HT1080 (cell line): ENCODE data around the gene GABRR3. TPM values are rescaled to one million over a fixed set of nuclear protein-coding genes. Genes with fewer than 3 reads are reported as not detected.

Source experiments
- DNase-seq: peaks from one replicate; pipeline ENCODE4 v3.0.0-alpha.2; 2015; ENCODE audit warnings: low read depth
- total RNA-seq: library from RNA; depleted of rRNA; stranded (reverse); fragments of >200 nt; shearing (Covaris generic); gene quantifications from 2 replicates; pipeline ENCODE4 v1.2.3, GENCODE V29; 2014; rRNA removed

GABRR3 gene
- total RNA-seq, 1 experiment from 2014 or later: not detected

- DNase-seq: peak; percentile 35
These were observed 76.7 kb downstream of the GABRR3 start for GRCh38 chr3:97958396-97958795.

- no peak for DNase-seq
These were observed 77.4 kb downstream of the GABRR3 start for GRCh38 chr3:97957617-97958311.

GRCh38 chr3:97956051-97956450, 79.1 kb downstream of the GABRR3 start:
- no peak for DNase-seq

GRCh38 chr3:97954228-97954827, 80.8 kb downstream of the GABRR3 start:
- no peak for DNase-seq

- no peak for DNase-seq
These were observed 82.2 kb downstream of the GABRR3 start for GRCh38 chr3:97952872-97953271.

GRCh38 chr3:97952280-97952679, 82.8 kb downstream of the GABRR3 start:
- no peak for DNase-seq

- no peak for DNase-seq
These were observed 84.8 kb downstream of the GABRR3 start for GRCh38 chr3:97950360-97950759.

- no peak for DNase-seq
These were observed 85.4 kb downstream of the GABRR3 start for GRCh38 chr3:97949743-97950142.

- no peak for DNase-seq
These were observed 86.0 kb downstream of the GABRR3 start for GRCh38 chr3:97949110-97949485.

- DNase-seq: no peak
These were observed 86.6 kb downstream of the GABRR3 start for GRCh38 chr3:97948351-97949109.

GRCh38 chr3:97942801-97943546, 92.1 kb downstream of the GABRR3 start:
- no peak for DNase-seq

GRCh38 chr3:97940034-97940433, 95.1 kb downstream of the GABRR3 start:
- no peak for DNase-seq

GRCh38 chr3:97939401-97939800, 95.7 kb downstream of the GABRR3 start:
- no peak for DNase-seq

- DNase-seq: no peak
These were observed 96.7 kb downstream of the GABRR3 start for GRCh38 chr3:97938444-97938843.

GRCh38 chr3:97937205-97937604, 97.9 kb downstream of the GABRR3 start:
- DNase-seq: no peak

- DNase-seq: peak; percentile 3
These were observed 99.3 kb downstream of the GABRR3 start for GRCh38 chr3:97935842-97936241.

Other genes with a start within 250 kb of the GABRR3 start
- 10.9 and 12.4 TPM in 2 replicates for gene CRYBG3, start 213.3 kb downstream of the GABRR3 start, total RNA-seq
- 39.4 and 43.1 TPM in 2 replicates for gene RIOX2, start 62.9 kb downstream of the GABRR3 start, total RNA-seq
- gene OR5AC2, start 51.9 kb upstream of the GABRR3 start, total RNA-seq: not detected in 2 replicates
- not detected in 2 replicates for gene OR5H1, start 95.4 kb upstream of the GABRR3 start, total RNA-seq
- not detected in 2 replicates for gene OR5H14, start 112.2 kb upstream of the GABRR3 start, total RNA-seq
- gene OR5H15, start 131.4 kb upstream of the GABRR3 start, total RNA-seq: not detected in 2 replicates
- not detected in 2 replicates for gene OR5H6, start 228.9 kb upstream of the GABRR3 start, total RNA-seq
- not detected in 2 replicates for gene OR5H2, start 247.2 kb upstream of the GABRR3 start, total RNA-seq